Endothelial cell (in vitro differentiated cells): ENCODE data around the gene FADS2. TPM values are rescaled to one million over a fixed set of nuclear protein-coding genes. Genes with fewer than 3 reads are reported as not detected.
"Not testable (repeated sequence)": the region's sequence is repeated elsewhere in the genome, so short reads cannot be mapped to it uniquely, and the experiment has no call there.

Source experiments
- DNase-seq: peaks from one replicate; pipeline ENCODE4 v3.0.0; 2021; ENCODE audit warnings: low spot score
- H3K27ac Mint-ChIP-seq: one replicate; pipeline ENCODE4 v1.8.0; 2021; ENCODE audit warnings: mixed read lengths, inconsistent platforms; ENCODE audit not compliant: unreplicated experiment
- H3K27me3 Mint-ChIP-seq: one replicate; pipeline ENCODE4 v1.8.0; 2021; ENCODE audit warnings: mild to moderate bottlenecking, moderate library complexity, mixed read lengths, inconsistent platforms; ENCODE audit not compliant: unreplicated experiment
- H3K36me3 Mint-ChIP-seq: one replicate; pipeline ENCODE4 v1.8.0; 2021; ENCODE audit warnings: mild to moderate bottlenecking, low read depth, mixed read lengths, inconsistent platforms; ENCODE audit not compliant: unreplicated experiment
- H3K4me1 Mint-ChIP-seq: one replicate; pipeline ENCODE4 v1.8.0; 2021; ENCODE audit warnings: mild to moderate bottlenecking, mixed read lengths, inconsistent platforms; ENCODE audit not compliant: unreplicated experiment
- H3K4me3 Mint-ChIP-seq: one replicate; pipeline ENCODE4 v1.8.0; 2021; ENCODE audit warnings: mild to moderate bottlenecking, mixed read lengths, inconsistent platforms; ENCODE audit not compliant: unreplicated experiment
- H3K9me3 Mint-ChIP-seq: one replicate; pipeline ENCODE4 v1.8.0; 2021; ENCODE audit warnings: mixed read lengths, inconsistent platforms; ENCODE audit not compliant: unreplicated experiment
- total RNA-seq: library from RNA; stranded (reverse); fragmentation: NEBNext Ultra II Directional; extraction: Animal tissue kit (Norgen Biotek cat#: 25700); gene quantifications from one replicate; pipeline ENCODE4 v1.2.1, GENCODE V29; 2021; ENCODE audit not compliant: unreplicated experiment
- TF ChIP-seq, protein P1 (sequence below): fragments of 200-600 bp; sonication (generic); IDR thresholded peaks from one replicate; pipeline ENCODE4 v1.5.0; 2021; ENCODE audit warnings: antibody characterized with exemption; ENCODE audit not compliant: unreplicated experiment

FADS2 gene
- total RNA-seq, 1 donor from 2014 or later, result 682 TPM

- DNase-seq, result no peak
- Mint-ChIP-seq H3K36me3 (peaks cover 8% of the 10 kb centered on the region), H3K4me1 (peaks cover 10% of the 10 kb centered on the region), H3K9me3 (no peaks in the 10 kb centered on the region), H3K27me3 (peaks cover 11% of the 10 kb centered on the region), H3K4me3 (no peak overlapping the region), H3K27ac (no peak overlapping the region)
- TF ChIP-seq, protein P1, sequence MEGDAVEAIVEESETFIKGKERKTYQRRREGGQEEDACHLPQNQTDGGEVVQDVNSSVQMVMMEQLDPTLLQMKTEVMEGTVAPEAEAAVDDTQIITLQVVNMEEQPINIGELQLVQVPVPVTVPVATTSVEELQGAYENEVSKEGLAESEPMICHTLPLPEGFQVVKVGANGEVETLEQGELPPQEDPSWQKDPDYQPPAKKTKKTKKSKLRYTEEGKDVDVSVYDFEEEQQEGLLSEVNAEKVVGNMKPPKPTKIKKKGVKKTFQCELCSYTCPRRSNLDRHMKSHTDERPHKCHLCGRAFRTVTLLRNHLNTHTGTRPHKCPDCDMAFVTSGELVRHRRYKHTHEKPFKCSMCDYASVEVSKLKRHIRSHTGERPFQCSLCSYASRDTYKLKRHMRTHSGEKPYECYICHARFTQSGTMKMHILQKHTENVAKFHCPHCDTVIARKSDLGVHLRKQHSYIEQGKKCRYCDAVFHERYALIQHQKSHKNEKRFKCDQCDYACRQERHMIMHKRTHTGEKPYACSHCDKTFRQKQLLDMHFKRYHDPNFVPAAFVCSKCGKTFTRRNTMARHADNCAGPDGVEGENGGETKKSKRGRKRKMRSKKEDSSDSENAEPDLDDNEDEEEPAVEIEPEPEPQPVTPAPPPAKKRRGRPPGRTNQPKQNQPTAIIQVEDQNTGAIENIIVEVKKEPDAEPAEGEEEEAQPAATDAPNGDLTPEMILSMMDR, result no peak
Observed at GRCh38 chr11:61875698-61876097, 47.6 kb downstream of the FADS2 start.

DNA sequence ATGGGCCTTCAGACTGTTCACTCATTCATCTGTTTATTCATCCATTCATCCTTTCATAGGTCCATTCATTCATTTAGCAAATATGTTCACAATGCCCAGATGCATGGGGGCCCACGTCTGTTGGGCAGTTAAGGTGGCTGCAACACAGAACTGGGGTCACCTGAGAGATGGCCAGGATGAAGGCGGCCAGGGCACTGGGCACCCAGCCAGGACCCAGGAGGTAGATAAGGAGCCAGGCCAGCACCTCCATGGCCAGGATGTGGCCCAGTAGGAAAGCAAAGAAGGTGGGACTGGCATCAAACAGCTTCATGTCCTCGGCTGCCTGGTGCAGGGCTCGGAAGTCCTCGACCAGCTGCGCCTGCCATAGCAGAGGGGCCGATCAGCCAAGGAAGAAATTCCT lies 51.1 kb downstream of the FADS2 start:
- Mint-ChIP-seq H3K4me1 (peaks cover 20% of the 10 kb centered on the region), H3K27me3 (peaks cover 11% of the 10 kb centered on the region), H3K9me3 (no peaks in the 10 kb centered on the region), H3K27ac (no peak overlapping the region), H3K4me3 (no peak overlapping the region), H3K36me3 (peaks cover 15% of the 10 kb centered on the region)
- DNase-seq, result no peak
- TF ChIP-seq, protein P1, result no peak

- no peak overlapping the region for H3K27ac Mint-ChIP-seq
- peaks cover 20% of the 10 kb centered on the region for H3K4me1 Mint-ChIP-seq
- H3K27me3 Mint-ChIP-seq, result peaks cover 9% of the 10 kb centered on the region
- TF ChIP-seq, protein P1, result no peak
- peaks cover 15% of the 10 kb centered on the region for H3K36me3 Mint-ChIP-seq
- no peaks in the 10 kb centered on the region for H3K9me3 Mint-ChIP-seq
- DNase-seq, result no peak
- no peak overlapping the region for H3K4me3 Mint-ChIP-seq
Observed at GRCh38 chr11:61880031-61880430, 51.9 kb downstream of the FADS2 start.

- Mint-ChIP-seq H3K27ac (peak overlapping the region; percentile 96), H3K4me1 (peaks cover 20% of the 10 kb centered on the region), H3K9me3 (no peaks in the 10 kb centered on the region), H3K4me3 (peak overlapping the region; percentile 58), H3K36me3 (peaks cover 15% of the 10 kb centered on the region), H3K27me3 (peaks cover 9% of the 10 kb centered on the region)
- no peak for DNase-seq
- TF ChIP-seq, protein P1, result no peak
Observed at GRCh38 chr11:61880454-61880853, 52.4 kb downstream of the FADS2 start.

DNA sequence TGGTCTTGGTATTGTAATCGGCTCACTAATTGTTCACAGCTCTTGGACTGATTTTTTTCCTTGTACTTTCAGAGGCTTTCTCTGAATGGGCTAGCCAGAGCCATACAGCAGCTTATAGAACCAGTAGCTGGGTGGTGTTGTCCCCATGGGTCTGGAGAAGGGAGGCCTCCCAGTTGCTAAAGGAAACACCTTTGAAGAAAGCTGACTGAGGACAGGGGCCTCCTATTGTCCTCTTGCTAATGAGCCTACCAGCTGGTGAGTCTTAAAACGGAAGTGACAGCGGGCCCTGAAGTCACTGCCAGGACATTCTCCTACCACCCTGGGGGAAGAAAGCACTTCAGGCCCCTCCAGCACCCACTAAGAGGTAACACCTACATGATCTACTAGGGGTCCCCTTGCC lies 53.3 kb downstream of the FADS2 start:
- no peak for DNase-seq
- Mint-ChIP-seq H3K27ac (peak overlapping the region; percentile 99), H3K4me1 (peaks cover 20% of the 10 kb centered on the region), H3K4me3 (no peak overlapping the region), H3K36me3 (peaks cover 15% of the 10 kb centered on the region), H3K9me3 (no peaks in the 10 kb centered on the region), H3K27me3 (peaks cover 13% of the 10 kb centered on the region)
- TF ChIP-seq, protein P1, result no peak

GRCh38 chr11:61882267-61882666 lies 54.2 kb downstream of the FADS2 start:
- H3K4me3 Mint-ChIP-seq, H3K9me3 Mint-ChIP-seq, DNase-seq: not testable (repeated sequence)
- peaks cover 20% of the 10 kb centered on the region for H3K4me1 Mint-ChIP-seq
- H3K36me3 Mint-ChIP-seq, result peaks cover 15% of the 10 kb centered on the region
- peaks cover 10% of the 10 kb centered on the region for H3K27me3 Mint-ChIP-seq
- H3K27ac Mint-ChIP-seq, result peak overlapping the region; percentile 64
